COR-L47 (cell line): ENCODE results near the gene HOXA3.

ENCODE experiments used
- DNase-seq: peaks from one replicate; lab custom pipeline; 2025; lab: John Stamatoyannopoulos, UW

HOXA3 gene

GRCh38 chr7:27088002-27088922 is 64.1 kb downstream of the HOXA3 start:
- DNase-seq: no peak

GRCh38 chr7:27083646-27084045 is 68.7 kb downstream of the HOXA3 start:
- DNase-seq: no peak

GRCh38 chr7:27082171-27082570 is 70.2 kb downstream of the HOXA3 start:
- DNase-seq: no peak

DNA sequence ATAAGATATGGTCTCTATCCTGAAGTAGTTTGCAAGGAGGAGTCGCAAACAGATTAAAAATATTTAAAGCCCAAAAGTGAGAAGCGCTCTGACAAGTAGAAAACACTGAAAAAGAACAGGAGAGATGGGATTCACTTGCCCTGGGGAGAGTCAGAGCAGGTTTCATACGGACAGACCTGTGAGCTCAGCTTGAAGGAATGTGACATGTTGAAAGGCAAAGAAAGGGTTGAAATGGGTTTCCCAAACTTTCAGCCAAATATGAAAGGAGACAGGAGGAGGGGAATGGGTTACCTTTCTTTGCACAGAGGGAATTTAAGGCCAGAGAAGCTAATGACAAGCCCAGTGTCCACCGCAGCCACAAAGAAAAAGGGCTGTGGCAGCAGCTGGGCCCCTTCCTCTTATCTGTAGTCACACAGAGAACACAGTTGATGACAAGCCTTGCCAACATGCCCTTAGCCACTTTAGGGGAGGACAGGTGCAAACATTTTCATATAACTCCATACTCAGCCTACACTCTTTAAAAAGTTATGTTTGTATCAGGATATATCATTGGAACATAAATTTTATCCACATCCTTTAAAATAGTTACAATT is 71.4 kb downstream of the HOXA3 start:
- no peak for DNase-seq

DNA sequence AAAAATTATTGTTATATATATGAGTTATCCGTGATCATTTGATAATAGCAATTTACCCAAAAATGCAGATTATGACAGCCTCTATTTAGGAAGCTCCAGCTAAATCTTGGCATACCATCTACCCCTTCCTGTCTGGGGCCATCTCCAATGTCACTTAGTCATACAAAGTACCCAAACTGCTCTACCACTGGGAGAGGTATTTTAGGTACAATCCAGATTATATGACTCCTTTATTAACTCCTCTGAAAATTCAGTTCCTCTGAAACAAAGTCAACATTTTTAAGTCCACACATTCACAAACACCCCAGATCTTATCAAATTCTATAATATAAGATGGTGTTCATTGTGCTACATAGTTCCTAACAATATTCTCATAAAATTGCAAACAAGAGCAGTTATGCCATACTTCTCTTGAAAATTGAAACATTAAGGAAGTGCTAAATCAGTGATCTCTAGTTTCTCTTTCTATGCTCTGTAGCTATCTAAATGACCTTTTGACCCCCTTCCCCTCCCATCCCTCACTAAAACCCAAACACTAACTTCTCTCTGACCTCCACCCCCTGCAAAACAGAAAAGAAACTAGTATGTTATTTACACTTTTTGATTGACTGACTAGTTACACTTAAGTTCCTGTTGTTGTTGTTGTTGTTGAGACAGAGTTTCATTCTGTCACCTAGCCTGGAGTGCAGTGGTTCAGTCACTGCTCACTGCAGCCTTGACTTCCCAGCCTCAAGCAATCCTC is 73.0 kb downstream of the HOXA3 start:
- DNase-seq: no peak

DNA sequence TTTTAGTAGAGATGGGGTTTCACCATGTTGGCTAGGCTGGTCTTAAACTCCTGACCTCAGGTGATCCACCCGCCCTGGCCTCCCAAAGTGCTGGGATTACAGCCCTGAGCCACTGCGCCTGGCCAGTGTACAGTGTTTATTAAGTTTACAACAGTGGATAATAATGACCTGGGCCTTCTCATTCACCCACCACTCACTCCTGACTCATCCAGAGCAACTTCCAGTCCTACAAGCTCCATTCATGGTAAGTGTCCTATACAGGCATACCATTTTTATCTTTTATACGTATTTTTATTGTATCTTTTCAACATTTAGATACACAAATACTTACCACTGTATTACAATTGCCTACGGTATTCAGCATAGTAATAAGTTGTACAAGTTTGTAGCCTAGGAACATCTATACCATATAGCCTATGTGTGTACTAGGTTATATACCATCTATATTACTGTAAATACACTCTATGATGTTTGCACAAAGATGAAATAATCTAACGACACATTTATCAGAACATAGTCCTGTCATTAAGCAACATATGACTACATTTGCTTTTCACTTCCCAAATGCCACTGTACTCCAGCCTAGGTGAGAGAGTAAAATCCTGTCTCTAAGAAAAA is 73.7 kb downstream of the HOXA3 start:
- DNase-seq: no peak

DNA sequence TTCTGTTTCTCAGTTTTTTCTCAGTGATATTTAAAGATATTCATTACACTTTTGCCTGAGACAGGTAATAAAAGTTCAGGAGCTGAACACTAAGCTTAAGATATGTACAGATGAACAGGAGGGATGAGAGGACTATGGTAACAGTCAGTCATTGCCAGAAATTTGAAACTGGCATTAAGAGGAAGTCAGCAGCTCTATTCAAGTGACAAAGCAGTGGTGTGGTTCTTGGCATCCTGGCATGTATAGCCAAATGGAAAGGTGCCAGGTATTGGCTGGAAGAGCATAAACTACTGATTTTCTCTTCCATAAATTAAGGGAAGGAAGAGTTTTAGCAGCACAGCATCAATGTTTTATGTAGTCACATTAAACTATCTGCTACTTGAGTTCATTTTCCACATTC is 79.3 kb downstream of the HOXA3 start:
- DNase-seq: peak; percentile 63

DNA sequence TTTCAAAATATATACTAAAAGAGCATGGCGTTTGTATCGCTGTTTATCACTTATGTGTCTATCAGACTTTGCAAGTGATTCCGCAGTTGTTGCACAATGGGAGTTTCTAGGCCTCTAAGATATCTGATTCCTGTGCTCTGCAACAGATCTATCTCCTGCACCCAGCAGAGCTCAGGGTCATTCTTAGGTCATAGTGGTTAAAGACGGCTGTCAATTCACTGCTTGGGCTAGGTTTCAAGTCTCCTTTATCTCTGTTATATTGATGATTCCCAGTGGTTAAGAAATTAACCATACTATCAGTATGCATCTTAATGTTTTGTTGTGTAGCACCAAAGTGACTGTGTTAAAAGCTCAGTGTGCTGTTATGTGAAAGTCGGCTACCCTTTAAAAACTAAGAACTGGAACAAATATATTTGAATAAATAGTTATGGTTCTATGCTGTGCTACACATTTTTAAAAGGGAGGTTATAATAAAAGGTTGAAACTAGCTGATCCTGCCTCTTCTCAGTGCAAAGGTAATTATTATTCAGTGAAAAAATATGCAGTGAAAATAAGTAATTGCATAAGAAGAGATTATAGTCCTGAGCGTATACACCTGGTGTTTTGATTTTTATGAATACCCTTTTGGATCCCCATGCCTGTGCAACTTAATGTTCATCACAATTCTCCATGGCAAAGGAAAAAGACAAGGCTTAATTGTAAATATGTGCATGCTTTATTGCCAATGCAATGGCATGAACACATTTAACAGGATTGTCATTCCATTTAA is 80.6 kb downstream of the HOXA3 start:
- DNase-seq: no peak

- no peak for DNase-seq
Measured at GRCh38 chr7:27068259-27068658, 84.1 kb downstream of the HOXA3 start.

DNA sequence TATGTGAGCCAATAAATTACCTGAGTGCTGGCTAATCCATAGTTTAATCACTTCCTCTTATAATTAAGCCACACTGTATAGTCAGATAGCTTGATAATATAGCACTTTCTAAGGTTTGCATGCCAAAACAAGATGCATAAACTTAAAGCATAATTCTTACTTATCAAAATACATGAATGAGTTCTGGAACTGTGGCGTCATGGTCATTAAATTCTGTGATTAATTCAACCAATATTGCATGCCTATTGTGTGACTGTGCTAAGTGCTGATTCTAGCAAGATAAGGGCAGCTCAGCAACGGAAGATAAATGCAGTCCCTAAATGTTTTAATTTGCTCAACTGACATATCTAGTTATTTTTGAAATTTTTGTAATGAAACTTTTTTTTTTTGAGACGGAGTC is 86.2 kb downstream of the HOXA3 start:
- no peak for DNase-seq

DNA sequence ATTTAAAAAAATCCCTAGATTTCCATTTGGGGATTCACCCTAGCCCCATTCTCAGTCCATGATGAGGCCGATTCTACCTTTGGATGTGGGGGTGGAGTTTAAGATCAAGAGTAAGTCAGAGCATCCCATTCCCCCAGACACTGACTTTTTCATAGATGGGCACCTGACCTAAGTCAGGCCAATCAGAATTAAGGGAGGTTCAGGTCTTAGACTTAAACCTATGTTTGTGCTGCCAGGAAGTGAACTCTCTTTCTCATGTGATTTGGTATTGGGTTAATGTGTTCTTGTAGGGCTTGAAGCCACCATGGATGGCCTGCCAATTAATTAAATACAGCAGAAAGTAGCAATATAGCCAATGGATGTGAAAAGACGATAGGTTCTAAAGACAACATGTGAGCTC is 86.7 kb downstream of the HOXA3 start:
- DNase-seq: no peak

GRCh38 chr7:27064661-27065060 is 87.7 kb downstream of the HOXA3 start:
- no peak for DNase-seq

DNA sequence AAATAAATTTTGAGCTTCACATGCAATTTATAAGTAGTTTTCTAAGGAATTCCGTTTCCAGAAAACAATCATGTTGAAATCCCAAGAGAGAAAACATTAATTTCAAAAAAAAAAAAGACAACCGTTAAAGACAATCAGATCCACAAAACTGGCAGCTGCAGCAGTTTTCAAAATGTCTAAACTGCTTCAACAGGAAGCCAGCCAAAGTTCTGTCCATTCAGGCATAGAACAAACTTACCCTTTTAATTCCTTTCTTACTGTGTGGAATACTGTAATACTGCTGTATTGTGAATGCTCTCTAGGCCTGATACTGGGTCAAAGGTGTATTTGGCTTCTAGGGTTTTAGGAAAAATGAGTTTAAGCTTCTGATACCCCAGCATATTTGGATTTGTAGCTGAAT is 88.2 kb downstream of the HOXA3 start:
- DNase-seq: no peak

GRCh38 chr7:27062946-27063345 is 89.4 kb downstream of the HOXA3 start:
- no peak for DNase-seq
